Stomach (tissue), 9 donors: Measurements from ENCODE around the gene EHMT1. TPM values are rescaled to one million over a fixed set of nuclear protein-coding genes. Genes with fewer than 3 reads are reported as not detected.

Source experiments
- DNase-seq, 2 donors: peaks; one replicate each; pipeline versions ENCODE4 v3.0.0 to v3.0.0-alpha.2; 2013 to 2019
- H3K27ac ChIP-seq, 5 donors: fragments of 200-600 bp in 4 of 5; sonication (generic) in 4 of 5; one replicate each; pipeline ENCODE4 v1.5.1; 2013 to 2019; ENCODE audit warnings: mild to moderate bottlenecking in 1 of 5, moderate library complexity in 1 of 5
- H3K27me3 ChIP-seq, 3 donors: fragments of 200-600 bp; sonication (generic); one replicate each; pipeline ENCODE4 v1.5.1; 2017 to 2019; ENCODE audit warnings: mixed run types in 1 of 3
- H3K36me3 ChIP-seq, 4 donors: fragments of 200-600 bp; sonication (generic); 1 replicate in 3 of 4; 2 replicates in 1 of 4; pipeline ENCODE4 v1.5.1; 2016 to 2019
- H3K4me1 ChIP-seq, 4 donors: fragments of 200-600 bp; sonication (generic); one replicate each; pipeline ENCODE4 v1.5.1; 2016 to 2019
- H3K4me3 ChIP-seq, 4 donors: fragments of 200-600 bp; sonication (generic) in 3 of 4; one replicate each; pipeline ENCODE4 v1.5.1; 2016 to 2019; ENCODE audit warnings: mild to moderate bottlenecking in 1 of 4
- H3K9me3 ChIP-seq, 4 donors: fragments of 200-600 bp; sonication (generic); one replicate each; pipeline ENCODE4 v1.5.1; 2016 to 2019
- EP300 ChIP-seq: sonication (generic); formaldehyde crosslinking; IDR thresholded peaks from one replicate; pipeline ENCODE4 v1.6.1; 2017; ENCODE audit warnings: antibody characterized with exemption
- POLR2A ChIP-seq, 4 donors: fragments of 450-650 bp; IDR thresholded peaks; one replicate each; pipeline ENCODE4 v1.6.1; 2016; ENCODE audit warnings: antibody characterized with exemption in 4 of 4, control low read depth in 2 of 4, mild to moderate bottlenecking in 1 of 4, moderate library complexity in 1 of 4
- POLR2AphosphoS5 ChIP-seq, 3 donors: sonication (generic); formaldehyde crosslinking; IDR thresholded peaks; one replicate each; pipeline ENCODE4 v1.6.1; 2016; ENCODE audit warnings: antibody characterized with exemption in 3 of 3
- WGBS, 5 donors: extraction: QIAGEN DNeasy Blood & Tissue Kit in 3 of 5; methylation state at CpG; one replicate each; pipeline versions ENCODE4 v1.1.5 to v1.1.7; 2013 to 2018; 5-methylcytosine and 5-hydroxymethylcytosine counted together
- intact Hi-C: fragments of 100-400 bp; cut with DNase I; formaldehyde crosslinking; loops from one replicate; pipeline ENCODE4 v1.15.1; 2023; ENCODE audit warnings: low total_unique reads
- polyA plus RNA-seq, 3 donors: library from polyadenylated mRNA; stranded (reverse); fragments of 200-250 nt; gene quantifications; one replicate each; pipeline ENCODE4 v1.2.3, GENCODE V29; 2013
- total RNA-seq, 5 donors: library from RNA; depleted of rRNA; stranded (reverse); fragments of >200 nt; gene quantifications; one replicate each; pipeline versions ENCODE4 v1.1.0 to v1.2.3, GENCODE V29; 2014 to 2016
- TF ChIP-seq, protein P1 (sequence below), 7 experiments: fragments of 450-650 bp in 4 of 7; fragments of 200-600 bp in 3 of 7; sonication (generic) in 3 of 7; IDR thresholded peaks; one replicate each; pipeline ENCODE4 v1.5.1; 2016 to 2019; ENCODE audit warnings: antibody characterized with exemption in 7 of 7, control low read depth in 2 of 7, mild to moderate bottlenecking in 1 of 7
- donor health status: healthy with polysubstance abuse.
- donor health status: Bipolar disorder and iron deficiency.
- donor health status: healthy.

The EHMT1 gene
- total and polyA plus RNA-seq, 8 donors: 23.9 to 419 (median 79.5) TPM

DNA sequence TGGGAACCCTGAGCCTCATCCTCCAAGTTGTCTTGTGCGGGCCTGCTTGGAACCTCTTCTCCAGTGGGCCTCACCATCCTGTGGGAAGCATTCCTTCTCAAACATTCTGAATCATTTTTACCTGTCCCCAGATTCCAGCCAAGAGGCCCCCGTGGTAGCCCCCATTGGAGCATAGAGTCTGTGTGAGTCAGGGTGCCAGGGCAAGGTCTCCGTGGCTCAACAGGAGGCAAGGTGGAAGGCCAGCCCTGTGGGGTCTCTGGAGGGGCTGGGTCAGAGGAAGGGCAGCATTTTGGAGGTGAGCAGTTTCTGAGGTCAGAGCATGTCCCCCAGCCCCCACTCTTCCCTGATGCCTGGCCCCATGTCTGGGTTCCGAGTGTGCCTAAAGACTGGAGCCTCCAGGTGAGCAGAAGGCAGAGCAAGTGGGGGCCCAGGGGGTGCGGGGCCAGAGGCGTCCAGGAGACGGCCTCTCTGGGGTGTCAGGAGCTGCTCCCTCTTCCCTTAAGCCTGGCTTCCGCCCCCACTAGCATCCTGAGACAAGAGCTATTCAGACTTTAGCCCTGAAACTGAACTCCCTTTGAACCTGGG, 260.9 kb downstream of the EHMT1 start:
- H3K4me3 ChIP-seq: no peak overlapping the region
- intact Hi-C loops: no loop called here
- TF ChIP-seq, protein P1, sequence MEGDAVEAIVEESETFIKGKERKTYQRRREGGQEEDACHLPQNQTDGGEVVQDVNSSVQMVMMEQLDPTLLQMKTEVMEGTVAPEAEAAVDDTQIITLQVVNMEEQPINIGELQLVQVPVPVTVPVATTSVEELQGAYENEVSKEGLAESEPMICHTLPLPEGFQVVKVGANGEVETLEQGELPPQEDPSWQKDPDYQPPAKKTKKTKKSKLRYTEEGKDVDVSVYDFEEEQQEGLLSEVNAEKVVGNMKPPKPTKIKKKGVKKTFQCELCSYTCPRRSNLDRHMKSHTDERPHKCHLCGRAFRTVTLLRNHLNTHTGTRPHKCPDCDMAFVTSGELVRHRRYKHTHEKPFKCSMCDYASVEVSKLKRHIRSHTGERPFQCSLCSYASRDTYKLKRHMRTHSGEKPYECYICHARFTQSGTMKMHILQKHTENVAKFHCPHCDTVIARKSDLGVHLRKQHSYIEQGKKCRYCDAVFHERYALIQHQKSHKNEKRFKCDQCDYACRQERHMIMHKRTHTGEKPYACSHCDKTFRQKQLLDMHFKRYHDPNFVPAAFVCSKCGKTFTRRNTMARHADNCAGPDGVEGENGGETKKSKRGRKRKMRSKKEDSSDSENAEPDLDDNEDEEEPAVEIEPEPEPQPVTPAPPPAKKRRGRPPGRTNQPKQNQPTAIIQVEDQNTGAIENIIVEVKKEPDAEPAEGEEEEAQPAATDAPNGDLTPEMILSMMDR (IDR thresholded peaks at IDR 0.05): no peak
- TF ChIP-seq POLR2A (IDR thresholded peaks at IDR 0.05) (no peak), EP300 (no peak), POLR2AphosphoS5 (IDR thresholded peaks at IDR 0.05) (no peak)
- H3K27me3 ChIP-seq: peaks cover 16 to 74% (median 54%) of the 10 kb centered on the region in 3 donors
- H3K36me3 ChIP-seq: no peaks in the 10 kb centered on the region
- no peak overlapping the region for H3K27ac ChIP-seq
- H3K4me1 ChIP-seq: peaks cover 5 to 17% (median 9%) of the 10 kb centered on the region in 4 donors
- 82 to 93% (median 88%) methylated on average over 6 to 8 of the region's 8 CpGs for WGBS, 5 donors
- DNase-seq: no peak
- H3K9me3 ChIP-seq: peaks cover 0 to 17% (median 6%) of the 10 kb centered on the region in 4 donors

DNA sequence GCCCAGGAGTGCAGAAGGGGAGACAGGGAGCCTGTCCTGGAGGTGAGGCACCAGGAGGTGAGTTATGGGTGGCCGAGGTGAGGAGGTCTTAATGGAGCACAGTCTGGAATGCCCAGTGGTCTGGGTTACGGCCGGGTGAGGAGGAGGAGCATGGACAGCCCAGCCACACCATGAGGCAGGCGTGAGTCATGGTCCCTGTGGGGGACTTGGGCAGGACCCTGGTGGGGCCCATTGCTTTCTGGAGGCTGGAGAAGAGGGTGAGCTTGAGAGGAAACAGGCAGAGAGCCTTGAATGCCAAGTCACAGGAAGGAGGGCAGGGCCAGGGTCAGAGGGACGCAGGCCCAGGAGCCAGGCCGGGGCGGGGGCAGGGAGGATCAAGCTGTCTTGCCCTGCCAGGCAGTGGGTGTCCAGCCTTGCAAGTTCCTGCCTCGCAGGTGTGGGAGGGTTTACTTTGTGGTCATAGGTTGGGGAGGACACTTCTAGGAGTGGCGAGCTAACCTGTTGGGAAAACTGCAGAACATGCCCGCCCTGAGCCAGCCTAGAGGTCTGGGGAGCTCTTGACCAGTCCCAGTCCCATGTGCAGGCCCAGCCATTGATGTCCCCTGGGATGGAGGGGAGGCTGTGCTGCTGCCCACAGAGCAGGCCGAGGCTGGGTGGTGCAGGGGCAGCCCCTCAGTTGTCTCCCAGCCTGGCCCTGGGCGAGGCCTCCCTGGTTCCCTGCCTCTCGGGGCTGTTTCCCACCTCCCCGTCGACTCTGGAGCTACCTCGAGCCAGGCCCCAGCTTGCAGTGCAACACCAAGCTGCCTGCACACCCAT, 261.6 kb downstream of the EHMT1 start:
- Histone ChIP-seq H3K4me1 (peaks cover 5 to 17% (median 9%) of the 10 kb centered on the region in 4 donors), H3K4me3 (no peak overlapping the region), H3K9me3 (peaks cover 0 to 17% (median 6%) of the 10 kb centered on the region in 4 donors), H3K27ac (no peak overlapping the region), H3K27me3 (peaks cover 16 to 66% (median 49%) of the 10 kb centered on the region in 3 donors), H3K36me3 (no peaks in the 10 kb centered on the region)
- TF ChIP-seq, protein P1 (IDR thresholded peaks at IDR 0.05): no peak
- no peak for TF ChIP-seq POLR2AphosphoS5 (IDR thresholded peaks at IDR 0.05)
- TF ChIP-seq POLR2A (IDR thresholded peaks at IDR 0.05): no peak
- TF ChIP-seq EP300: no peak
- DNase-seq: no peak
- 75 to 82% (median 78%) methylated on average over 14 to 16 of the region's 16 CpGs for WGBS, 5 donors
- intact Hi-C loops: no loop called here

DNA sequence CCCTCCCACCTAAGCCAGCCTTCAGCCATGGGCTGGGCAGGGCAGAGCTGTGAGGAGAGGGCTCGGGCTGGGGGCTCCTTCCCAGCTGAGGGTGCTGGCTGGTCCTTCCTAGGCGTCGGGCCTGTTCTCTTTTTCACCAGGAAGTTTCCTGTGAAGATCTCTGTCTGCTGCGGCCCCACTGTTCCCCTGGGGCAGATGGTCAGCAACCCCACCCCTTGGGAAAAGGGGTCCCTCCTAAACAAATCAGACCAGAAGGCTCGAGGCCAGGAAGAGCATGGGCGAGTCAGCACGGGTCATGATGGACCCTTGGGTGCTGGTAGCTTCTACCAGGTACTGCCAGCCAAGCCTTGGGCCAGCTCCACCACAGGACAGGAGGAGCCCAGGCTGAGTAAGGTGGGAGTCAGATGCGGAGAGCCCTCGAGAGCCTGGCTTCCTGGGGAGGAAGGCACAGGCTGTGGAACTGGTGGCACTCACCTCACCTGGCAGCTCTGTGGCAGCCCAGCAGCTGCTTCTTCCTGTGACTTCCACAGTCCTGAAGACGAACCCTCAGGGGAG, 262.2 kb downstream of the EHMT1 start:
- Histone ChIP-seq H3K27ac (no peak overlapping the region), H3K36me3 (no peaks in the 10 kb centered on the region), H3K4me1 (peaks cover 5 to 17% (median 9%) of the 10 kb centered on the region in 4 donors), H3K9me3 (peaks cover 0 to 17% (median 6%) of the 10 kb centered on the region in 4 donors), H3K4me3 (no peak overlapping the region), H3K27me3 (peaks cover 16 to 60% (median 44%) of the 10 kb centered on the region in 3 donors)
- 65 to 84% (median 78%) methylated on average over 6 to 10 of the region's 10 CpGs for WGBS, 5 donors
- DNase-seq: no peak
- TF ChIP-seq POLR2AphosphoS5 (IDR thresholded peaks at IDR 0.05): no peak
- TF ChIP-seq POLR2A (IDR thresholded peaks at IDR 0.05): no peak
- TF ChIP-seq EP300: no peak
- TF ChIP-seq, protein P1 (IDR thresholded peaks at IDR 0.05): no peak
- intact Hi-C loops: no loop called here
